Choroid plexus epithelial cell (primary cell): Measurements from ENCODE around the gene IL17RD.
A peak's percentile ranks its signal among the peaks of the same experiment; 100 is the strongest.

ENCODE experiments used
- DNase-seq: peaks from one replicate; pipeline ENCODE4 v3.0.0-alpha.2; 2010; ENCODE audit warnings: low read depth
- H3K4me3 ChIP-seq: 2 replicates; pipeline ENCODE4 v1.5.1; 2011; ENCODE audit warnings: low read depth, mild to moderate bottlenecking, control low read depth, low read length, moderate library complexity
- CTCF ChIP-seq: conservative IDR thresholded peaks from 2 replicates; pipeline ENCODE4 v1.5.1; 2011; ENCODE audit warnings: low read depth, mild to moderate bottlenecking, control low read depth, inconsistent platforms, low read length, moderate library complexity

IL17RD gene

GRCh38 chr3:57064001-57064400 lies 101.2 kb downstream of the IL17RD start:
- H3K4me3 ChIP-seq = no peak overlapping the region
- no peak for DNase-seq
- TF ChIP-seq CTCF = no peak

GRCh38 chr3:57063032-57063431 lies 102.1 kb downstream of the IL17RD start:
- H3K4me3 ChIP-seq = no peak overlapping the region
- no peak for DNase-seq
- no peak for TF ChIP-seq CTCF

GRCh38 chr3:57062101-57062631 lies 103.0 kb downstream of the IL17RD start:
- no peak for TF ChIP-seq CTCF
- no peak overlapping the region for H3K4me3 ChIP-seq
- no peak for DNase-seq

GRCh38 chr3:57061556-57061955 lies 103.6 kb downstream of the IL17RD start:
- no peak overlapping the region for H3K4me3 ChIP-seq
- DNase-seq = no peak
- TF ChIP-seq CTCF = no peak

- peak; percentile 83 for DNase-seq
- TF ChIP-seq CTCF = no peak
- H3K4me3 ChIP-seq = no peak within 1 kb of the TSS
Measured at GRCh38 chr3:57060089-57060821, 104.9 kb downstream of the IL17RD start, which contains the start of gene SPATA12. TSS of gene SPATA12 (plus strand) at chr3:57060664. CDS start at chr3:57073695, 13,031 bp downstream.

- DNase-seq = no peak
- no peak for TF ChIP-seq CTCF
- no peak overlapping the region for H3K4me3 ChIP-seq
Measured at GRCh38 chr3:57059411-57059810, 105.7 kb downstream of the IL17RD start.

GRCh38 chr3:57057351-57057750 lies 107.8 kb downstream of the IL17RD start:
- DNase-seq = no peak
- no peak for TF ChIP-seq CTCF
- H3K4me3 ChIP-seq = no peak overlapping the region
